Lower lobe of right lung (tissue), 2 donors: ENCODE results near the gene SF3A1. TPM values are rescaled to one million over a fixed set of nuclear protein-coding genes. Genes with fewer than 3 reads are reported as not detected.

Experiments used
- ATAC-seq, 2 donors: fragments of 200-7000 bp; cut with Tn5 transposase; one replicate each; pipeline ENCODE4 v1.9.1; 2020 to 2022; ENCODE audit warnings: mild to moderate bottlenecking in 2 of 2, moderate library complexity in 2 of 2
- DNase-seq: peaks from one replicate; pipeline ENCODE4 v3.0.0-alpha.2; 2020
- H3K27ac ChIP-seq: fragments of 200-600 bp; one replicate; pipeline ENCODE4 v1.8.0; 2022
- H3K27me3 ChIP-seq: fragments of 200-600 bp; one replicate; pipeline ENCODE4 v1.8.0; 2022; ENCODE audit warnings: low read depth
- H3K36me3 ChIP-seq: fragments of 200-600 bp; one replicate; pipeline ENCODE4 v1.8.0; 2022; ENCODE audit warnings: mild to moderate bottlenecking
- H3K4me1 ChIP-seq: fragments of 200-600 bp; one replicate; pipeline ENCODE4 v1.8.0; 2022
- H3K4me3 ChIP-seq: fragments of 200-600 bp; one replicate; pipeline ENCODE4 v1.8.0; 2022; ENCODE audit warnings: mild to moderate bottlenecking
- H3K9me3 ChIP-seq: fragments of 200-600 bp; one replicate; pipeline ENCODE4 v1.8.0; 2022
- CTCF ChIP-seq: fragments of 200-600 bp; IDR thresholded peaks from one replicate; pipeline ENCODE4 v1.8.0; 2022; ENCODE audit warnings: antibody characterized with exemption, mild to moderate bottlenecking
- intact Hi-C: fragments of 100-400 bp; cut with DNase I; formaldehyde crosslinking; loops from one replicate; pipeline ENCODE4 v1.11.0; 2022
- total RNA-seq: library from RNA; stranded (reverse); fragmentation: NEBNext Ultra II Directional; extraction: Animal tissue kit (Norgen Biotek cat#: 25700); gene quantifications from one replicate; pipeline ENCODE4 v1.2.1, GENCODE V29; 2021
- donor health status: DM: no; HTN: yes; CAD: no; lungs with severe emphysema.

The SF3A1 gene
- total RNA-seq, 1 donor from 2014 or later = 162 TPM

GRCh38 chr22:30313527-30314363, 42.9 kb downstream of the SF3A1 start:
- TF ChIP-seq CTCF = no peak
- no peak overlapping the region for H3K27ac ChIP-seq
- no peak for DNase-seq

GRCh38 chr22:30312053-30312452, 44.6 kb downstream of the SF3A1 start:
- no peak for TF ChIP-seq CTCF

More at GRCh38 chr22:30313527-30314363, 42.9 kb downstream of the SF3A1 start:
- H3K4me1 ChIP-seq = peaks cover 98% of the 10 kb centered on the region
- H3K9me3 ChIP-seq = no peaks in the 10 kb centered on the region
- H3K36me3 ChIP-seq = peaks cover 12% of the 10 kb centered on the region
- no peak overlapping the region for H3K4me3 ChIP-seq
- no peaks in the 10 kb centered on the region for H3K27me3 ChIP-seq
- no peak for ATAC-seq
- intact Hi-C loops = no loop called here

GRCh38 chr22:30310881-30311771, 45.6 kb downstream of the SF3A1 start:
- peaks cover 98% of the 10 kb centered on the region for H3K4me1 ChIP-seq
- ATAC-seq = peak; percentile 84 to 85
- H3K4me3 ChIP-seq = no peak overlapping the region
- H3K36me3 ChIP-seq = peaks cover 5% of the 10 kb centered on the region
- intact Hi-C loops = no loop called here
- H3K27ac ChIP-seq = peak overlapping the region; percentile 91
- H3K27me3 ChIP-seq = no peaks in the 10 kb centered on the region
- no peaks in the 10 kb centered on the region for H3K9me3 ChIP-seq
- DNase-seq = peak; percentile 77
- TF ChIP-seq CTCF = no peak

More at GRCh38 chr22:30312053-30312452, 44.6 kb downstream of the SF3A1 start:
- H3K27ac ChIP-seq = peak overlapping the region; percentile 91
- ATAC-seq (no peak), DNase-seq (no peak)
- no peaks in the 10 kb centered on the region for H3K9me3 ChIP-seq
- H3K36me3 ChIP-seq = peaks cover 5% of the 10 kb centered on the region
- peaks cover 98% of the 10 kb centered on the region for H3K4me1 ChIP-seq
- H3K27me3 ChIP-seq = no peaks in the 10 kb centered on the region
- intact Hi-C loops = no loop called here
- H3K4me3 ChIP-seq = no peak overlapping the region

GRCh38 chr22:30309951-30310741, 46.5 kb downstream of the SF3A1 start:
- no peaks in the 10 kb centered on the region for H3K27me3 ChIP-seq
- no peaks in the 10 kb centered on the region for H3K9me3 ChIP-seq
- peaks cover 98% of the 10 kb centered on the region for H3K4me1 ChIP-seq
- intact Hi-C loops = no loop called here
- H3K36me3 ChIP-seq = peaks cover under 1% of the 10 kb centered on the region
- no peak for TF ChIP-seq CTCF
- peak; percentile 71 for DNase-seq
- peak overlapping the region; percentile 91 for H3K27ac ChIP-seq
- H3K4me3 ChIP-seq = no peak overlapping the region
- peak; percentile 87 to 90 for ATAC-seq
